HCT116 (cell line): ENCODE data around the gene HMGN1.

ENCODE experiments used
- EZH2 ChIP-seq: fragments of 200-600 bp; sonication (generic); IDR thresholded peaks from 2 replicates; pipeline ENCODE4 v1.6.1; 2017; ENCODE audit warnings: antibody characterized with exemption, mixed run types
- POLR2A ChIP-seq: IDR thresholded peaks from 2 replicates; pipeline ENCODE4 v1.7.0; 2011; ENCODE audit warnings: borderline replicate concordance; ENCODE audit not compliant: insufficient read depth, insufficient read length; ENCODE audit errors: extremely low read depth
- SIN3A ChIP-seq: IDR thresholded peaks from 2 replicates; pipeline ENCODE4 v1.6.1; 2012; ENCODE audit warnings: low read depth
- SRF ChIP-seq: IDR thresholded peaks from 2 replicates; pipeline ENCODE4 v1.6.1; 2012; ENCODE audit warnings: low read depth
- TCF7L2 ChIP-seq: IDR thresholded peaks from 2 replicates; pipeline ENCODE4 v1.7.0; 2011; ENCODE audit warnings: borderline replicate concordance, inconsistent platforms; ENCODE audit not compliant: insufficient read depth, insufficient read length; ENCODE audit errors: extremely low read depth
- ZNF274 ChIP-seq: fragments of 200-500 bp; sonication (Bioruptor generic); IDR thresholded peaks from 2 replicates; pipeline ENCODE4 v1.6.1; 2014; ENCODE audit warnings: mild to moderate bottlenecking, low read depth, low read length, inconsistent platforms
- TF ChIP-seq, protein P1 (sequence below), 3 experiments: fragments of 200-600 bp in 1 of 3; sonication (generic) in 1 of 3; IDR thresholded peaks in 2 of 3; conservative IDR thresholded peaks in 1 of 3; 2 replicates each; pipeline ENCODE4 v1.5.1; 2012 to 2017; ENCODE audit warnings: low read depth in 2 of 3, low read length in 2 of 3, antibody characterized with exemption in 1 of 3, borderline replicate concordance in 1 of 3, control low read depth in 1 of 3, mild to moderate bottlenecking in 1 of 3, mixed read lengths in 1 of 3, mixed run types in 1 of 3, moderate library complexity in 1 of 3; ENCODE audit not compliant: insufficient read depth in 1 of 3
- TF ChIP-seq, protein P2 (sequence below): IDR thresholded peaks from 2 replicates; pipeline ENCODE4 v1.6.1; 2012

DNA sequence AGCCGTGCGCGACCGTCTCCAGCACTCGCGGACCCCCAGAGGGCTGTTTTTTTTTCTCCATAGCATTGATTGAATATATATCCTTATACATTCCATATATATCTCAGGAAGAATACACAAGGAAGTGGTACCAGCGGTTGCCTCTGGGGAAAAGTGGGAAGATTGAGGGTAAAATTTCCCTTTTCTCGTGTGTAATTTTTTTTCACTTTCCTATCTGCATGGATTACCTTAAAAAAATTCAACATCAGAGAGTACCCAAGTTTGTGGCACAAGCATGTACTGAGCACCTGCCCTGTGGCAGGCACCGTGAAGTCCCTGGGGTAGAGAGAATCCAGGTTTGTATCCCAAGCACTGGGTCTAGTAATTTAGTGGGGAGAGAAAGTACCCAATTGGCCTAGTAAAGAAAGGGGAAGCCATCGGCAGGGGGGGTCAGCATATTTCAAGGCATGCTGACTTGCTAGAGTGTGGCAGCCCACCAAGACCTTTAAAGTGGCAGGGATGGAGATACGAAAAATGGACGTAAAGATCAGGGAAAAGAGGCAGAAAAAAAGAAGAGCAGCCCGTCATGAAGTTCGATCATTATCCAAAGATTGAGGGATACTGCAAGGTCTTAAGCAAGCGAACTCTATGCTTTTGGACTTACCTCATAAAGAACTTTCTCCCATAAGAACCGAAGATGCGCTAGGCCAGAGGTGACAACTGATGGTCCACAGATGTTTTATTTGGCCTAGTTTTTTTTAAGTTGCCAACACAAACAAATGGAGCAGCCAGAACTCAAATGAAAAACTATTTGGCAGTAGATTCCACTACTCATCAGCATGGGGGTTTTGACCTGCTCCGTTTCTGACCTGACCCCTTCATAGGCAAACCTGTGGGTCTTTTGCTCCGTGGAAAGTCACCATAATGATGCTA is 1.5 kb upstream of the HMGN1 start:
- TF ChIP-seq EZH2 (no peak), SIN3A (no peak), TCF7L2 (no peak), ZNF274 (no peak), SRF (no peak), POLR2A (no peak)
- TF ChIP-seq, protein P1, sequence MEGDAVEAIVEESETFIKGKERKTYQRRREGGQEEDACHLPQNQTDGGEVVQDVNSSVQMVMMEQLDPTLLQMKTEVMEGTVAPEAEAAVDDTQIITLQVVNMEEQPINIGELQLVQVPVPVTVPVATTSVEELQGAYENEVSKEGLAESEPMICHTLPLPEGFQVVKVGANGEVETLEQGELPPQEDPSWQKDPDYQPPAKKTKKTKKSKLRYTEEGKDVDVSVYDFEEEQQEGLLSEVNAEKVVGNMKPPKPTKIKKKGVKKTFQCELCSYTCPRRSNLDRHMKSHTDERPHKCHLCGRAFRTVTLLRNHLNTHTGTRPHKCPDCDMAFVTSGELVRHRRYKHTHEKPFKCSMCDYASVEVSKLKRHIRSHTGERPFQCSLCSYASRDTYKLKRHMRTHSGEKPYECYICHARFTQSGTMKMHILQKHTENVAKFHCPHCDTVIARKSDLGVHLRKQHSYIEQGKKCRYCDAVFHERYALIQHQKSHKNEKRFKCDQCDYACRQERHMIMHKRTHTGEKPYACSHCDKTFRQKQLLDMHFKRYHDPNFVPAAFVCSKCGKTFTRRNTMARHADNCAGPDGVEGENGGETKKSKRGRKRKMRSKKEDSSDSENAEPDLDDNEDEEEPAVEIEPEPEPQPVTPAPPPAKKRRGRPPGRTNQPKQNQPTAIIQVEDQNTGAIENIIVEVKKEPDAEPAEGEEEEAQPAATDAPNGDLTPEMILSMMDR (IDR thresholded peaks at IDR 0.05 in 2 of 3, conservative IDR thresholded peaks at IDR 0.05 in 1 of 3; ENCODE audit: borderline replicate concordance in 1 of 3, insufficient read depth in 1 of 3, low read depth in 2 of 3, low read length in 2 of 3) = no peak
- TF ChIP-seq, protein P2, sequence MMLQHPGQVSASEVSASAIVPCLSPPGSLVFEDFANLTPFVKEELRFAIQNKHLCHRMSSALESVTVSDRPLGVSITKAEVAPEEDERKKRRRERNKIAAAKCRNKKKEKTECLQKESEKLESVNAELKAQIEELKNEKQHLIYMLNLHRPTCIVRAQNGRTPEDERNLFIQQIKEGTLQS = no peak
